Lung (tissue), 12 donors: ENCODE measurements around the gene USP9X. TPM values are rescaled to one million over a fixed set of nuclear protein-coding genes. Genes with fewer than 3 reads are reported as not detected.

ENCODE experiments used
- ATAC-seq: fragments of 200-7000 bp; cut with Tn5 transposase; one replicate; pipeline ENCODE4 v1.9.1; 2020; ENCODE audit warnings: moderate number of reproducible peaks; ENCODE audit not compliant: insufficient read depth, low FRiP score
- DNase-seq, 3 donors: peaks; one replicate each; pipeline ENCODE4 v3.0.0-alpha.2; 2013 to 2017
- H3K27ac ChIP-seq, 2 donors: one replicate each; pipeline ENCODE4 v1.5.1; 2013; ENCODE audit warnings: mild to moderate bottlenecking in 2 of 2, moderate library complexity in 2 of 2, control low read depth in 1 of 2, inconsistent platforms in 1 of 2, low read depth in 1 of 2, low read length in 1 of 2
- H3K27me3 ChIP-seq, 3 donors: one replicate each; pipeline ENCODE4 v1.5.1; 2013; ENCODE audit warnings: low read length in 2 of 3; ENCODE audit not compliant: control insufficient read depth in 3 of 3, insufficient read depth in 3 of 3
- H3K36me3 ChIP-seq, 4 donors: one replicate each; pipeline ENCODE4 v1.5.1; 2013; ENCODE audit warnings: low read length in 4 of 4, mild to moderate bottlenecking in 1 of 4, moderate library complexity in 1 of 4; ENCODE audit not compliant: control insufficient read depth in 4 of 4, insufficient read depth in 4 of 4
- H3K4me1 ChIP-seq, 5 donors: one replicate each; pipeline ENCODE4 v1.5.1; 2013; ENCODE audit warnings: low read length in 5 of 5, mild to moderate bottlenecking in 2 of 5, moderate library complexity in 1 of 5; ENCODE audit not compliant: control insufficient read depth in 5 of 5, insufficient read depth in 5 of 5
- H3K4me3 ChIP-seq: one replicate; pipeline ENCODE4 v1.5.1; 2013; ENCODE audit warnings: mild to moderate bottlenecking, control low read depth, moderate library complexity
- H3K9ac ChIP-seq, 2 donors: one replicate each; pipeline ENCODE4 v1.5.1; 2013; ENCODE audit warnings: low read length in 2 of 2, control low read depth in 1 of 2; ENCODE audit not compliant: insufficient read depth in 1 of 2
- H3K9me3 ChIP-seq, 4 donors: one replicate each; pipeline ENCODE4 v1.5.1; 2013; ENCODE audit warnings: low read length in 3 of 4, mild to moderate bottlenecking in 1 of 4, moderate library complexity in 1 of 4; ENCODE audit not compliant: control insufficient read depth in 4 of 4, insufficient read depth in 3 of 4
- WGBS, 2 donors: extraction: QIAGEN DNeasy Blood & Tissue Kit; methylation state at CpG; one replicate each; pipeline ENCODE4 v1.1.7; 2013; 5-methylcytosine and 5-hydroxymethylcytosine counted together
- polyA plus RNA-seq, 2 donors: library from polyadenylated mRNA; stranded (reverse); fragments of 200-250 nt; gene quantifications; one replicate each; pipeline ENCODE4 v1.2.1, GENCODE V29; 2013
- total RNA-seq, 2 donors: library from RNA; depleted of rRNA in 1 of 2; stranded (reverse); fragments of >200 nt in 1 of 2; gene quantifications; one replicate each; pipeline ENCODE4 v1.2.1, GENCODE V29; 2014 to 2021
- TF ChIP-seq, protein P1 (sequence below): IDR thresholded peaks from 2 replicates; pipeline ENCODE4 v1.5.1; 2012; ENCODE audit warnings: mild to moderate bottlenecking; ENCODE audit errors: control extremely low read depth, extremely low read depth
- donor health status: control.
- donor health status: control.
- donor health status: Bipolar disorder and iron deficiency.
- donor health status: healthy.
- donor health status: DM: yes; HTN: yes; CAD: no.

Gene USP9X
- total and polyA plus RNA-seq, 4 donors: 8.5 to 187 (median 43.0) TPM

DNA sequence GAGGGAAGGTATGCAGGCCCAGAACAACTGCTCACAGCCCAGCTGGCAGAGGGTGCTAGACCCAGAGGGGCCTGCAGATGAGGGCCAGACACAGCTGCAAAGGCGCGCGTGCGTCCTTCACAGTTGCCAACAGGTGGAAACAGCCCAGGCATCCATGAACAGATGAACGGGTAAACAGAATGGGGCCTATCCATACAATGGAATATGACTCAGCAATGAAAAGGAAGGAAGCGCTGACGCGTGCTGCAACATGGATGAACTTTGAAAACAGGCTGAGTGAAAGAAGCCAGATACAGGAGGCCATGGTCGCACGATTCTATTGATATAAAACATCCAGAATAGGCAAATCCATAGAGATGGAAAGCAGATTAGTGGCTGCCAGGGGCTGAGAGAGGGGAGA, 165.6 kb downstream of the USP9X start:
- 91 to 95% methylated on average over 10 of the region's 10 CpGs for WGBS, 2 donors
- no peaks in the 10 kb centered on the region for H3K36me3 ChIP-seq
- no peaks in the 10 kb centered on the region for H3K9me3 ChIP-seq
- no peak overlapping the region for H3K4me3 ChIP-seq
- ATAC-seq: no peak
- DNase-seq: no peak
- peaks cover 0 to 2% (median 0%) of the 10 kb centered on the region in 5 donors for H3K4me1 ChIP-seq
- peaks cover 0 to 20% (median 5%) of the 10 kb centered on the region in 3 donors for H3K27me3 ChIP-seq
- no peak overlapping the region for H3K9ac ChIP-seq
- TF ChIP-seq, protein P1, sequence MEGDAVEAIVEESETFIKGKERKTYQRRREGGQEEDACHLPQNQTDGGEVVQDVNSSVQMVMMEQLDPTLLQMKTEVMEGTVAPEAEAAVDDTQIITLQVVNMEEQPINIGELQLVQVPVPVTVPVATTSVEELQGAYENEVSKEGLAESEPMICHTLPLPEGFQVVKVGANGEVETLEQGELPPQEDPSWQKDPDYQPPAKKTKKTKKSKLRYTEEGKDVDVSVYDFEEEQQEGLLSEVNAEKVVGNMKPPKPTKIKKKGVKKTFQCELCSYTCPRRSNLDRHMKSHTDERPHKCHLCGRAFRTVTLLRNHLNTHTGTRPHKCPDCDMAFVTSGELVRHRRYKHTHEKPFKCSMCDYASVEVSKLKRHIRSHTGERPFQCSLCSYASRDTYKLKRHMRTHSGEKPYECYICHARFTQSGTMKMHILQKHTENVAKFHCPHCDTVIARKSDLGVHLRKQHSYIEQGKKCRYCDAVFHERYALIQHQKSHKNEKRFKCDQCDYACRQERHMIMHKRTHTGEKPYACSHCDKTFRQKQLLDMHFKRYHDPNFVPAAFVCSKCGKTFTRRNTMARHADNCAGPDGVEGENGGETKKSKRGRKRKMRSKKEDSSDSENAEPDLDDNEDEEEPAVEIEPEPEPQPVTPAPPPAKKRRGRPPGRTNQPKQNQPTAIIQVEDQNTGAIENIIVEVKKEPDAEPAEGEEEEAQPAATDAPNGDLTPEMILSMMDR: no peak
- no peak overlapping the region for H3K27ac ChIP-seq

DNA sequence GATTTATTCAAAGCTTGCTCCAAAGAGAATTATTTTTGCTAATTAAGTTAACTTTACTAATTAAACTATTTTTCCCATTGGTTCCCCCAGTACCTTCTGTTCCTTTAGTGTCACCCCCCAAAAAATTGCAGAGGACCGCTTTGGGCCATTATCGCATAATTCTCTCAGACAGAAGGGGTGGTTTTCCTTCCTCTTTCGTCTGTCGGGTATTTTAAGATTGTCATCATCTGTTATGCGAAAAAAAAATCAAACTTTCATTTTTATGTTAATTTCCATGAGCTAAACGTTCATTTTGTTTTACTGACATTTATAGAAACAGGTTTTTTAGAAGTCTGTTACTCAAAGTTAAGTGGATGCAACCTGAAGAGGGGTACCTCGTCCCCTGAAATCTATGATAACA, 172.6 kb downstream of the USP9X start:
- H3K9me3 ChIP-seq: peaks cover 0 to 3% (median 0%) of the 10 kb centered on the region in 4 donors
- H3K27me3 ChIP-seq: peaks cover 0 to 16% (median 3%) of the 10 kb centered on the region in 3 donors
- H3K27ac ChIP-seq: no peak overlapping the region
- H3K4me3 ChIP-seq: no peak overlapping the region
- ATAC-seq: no peak
- TF ChIP-seq, protein P1: no peak
- WGBS, 2 donors: 31 to 59% methylated on average over 7 of the region's 7 CpGs
- DNase-seq: no peak
- peaks cover 0 to 3% (median 0%) of the 10 kb centered on the region in 5 donors for H3K4me1 ChIP-seq
- H3K9ac ChIP-seq: no peak overlapping the region
- no peaks in the 10 kb centered on the region for H3K36me3 ChIP-seq

DNA sequence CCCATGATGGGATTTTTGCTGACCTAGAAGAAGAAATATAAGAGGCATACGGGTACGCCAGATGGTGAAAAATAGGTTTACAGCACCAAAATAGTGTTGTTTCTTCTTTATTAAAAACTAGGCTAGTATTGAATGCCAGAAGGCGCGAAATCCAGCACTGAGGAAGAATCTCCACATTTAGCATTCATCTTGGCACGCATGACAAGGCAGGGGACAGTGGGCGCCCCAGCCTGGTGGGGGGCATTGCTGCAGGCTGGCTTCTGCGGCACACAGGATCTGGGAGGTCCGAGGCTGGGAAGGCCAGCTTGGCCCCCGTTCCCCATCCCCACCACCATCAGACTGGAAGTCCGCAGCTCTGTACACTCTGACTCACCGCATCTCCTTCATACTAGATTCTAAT, 173.0 kb downstream of the USP9X start:
- Histone ChIP-seq H3K9ac (no peak overlapping the region), H3K27me3 (peaks cover 0 to 11% (median 3%) of the 10 kb centered on the region in 3 donors), H3K36me3 (no peaks in the 10 kb centered on the region), H3K27ac (no peak overlapping the region), H3K4me1 (peaks cover 0 to 3% (median 0%) of the 10 kb centered on the region in 5 donors), H3K9me3 (peaks cover 0 to 5% (median 0%) of the 10 kb centered on the region in 4 donors), H3K4me3 (no peak overlapping the region)
- 71 to 78% methylated on average over 8 to 11 of the region's 11 CpGs for WGBS, 2 donors
- DNase-seq (no peak), ATAC-seq (no peak)
- TF ChIP-seq, protein P1: no peak

DNA sequence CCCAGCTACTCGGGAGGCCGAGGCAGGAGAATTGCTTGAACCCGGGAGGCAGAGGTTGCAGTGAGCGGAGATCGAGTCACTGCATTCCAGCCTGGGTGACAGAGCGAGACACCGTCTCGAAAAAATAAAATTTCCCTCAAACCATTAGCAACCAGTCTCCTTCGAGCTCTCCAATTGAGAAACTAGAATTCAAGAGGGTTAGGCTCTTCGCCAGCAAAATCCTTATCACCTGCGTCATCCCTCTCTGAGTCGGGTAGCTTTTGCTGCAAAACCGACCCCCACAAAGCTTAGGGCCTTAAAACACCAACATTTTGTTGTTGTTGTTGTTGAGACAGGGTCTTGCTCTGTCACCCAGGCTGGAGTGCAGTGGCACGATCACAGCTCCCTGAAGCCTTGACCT, 173.6 kb downstream of the USP9X start:
- Histone ChIP-seq H3K9me3 (peaks cover 0 to 5% (median 0%) of the 10 kb centered on the region in 4 donors), H3K36me3 (no peaks in the 10 kb centered on the region), H3K4me3 (no peak overlapping the region), H3K9ac (no peak overlapping the region), H3K27me3 (peaks cover 0 to 7% (median 3%) of the 10 kb centered on the region in 3 donors), H3K27ac (no peak overlapping the region), H3K4me1 (peaks cover 0 to 3% (median 0%) of the 10 kb centered on the region in 5 donors)
- no peak for ATAC-seq
- TF ChIP-seq, protein P1: no peak
- no peak for DNase-seq
- WGBS, 2 donors: 82 to 90% methylated on average over 13 to 14 of the region's 14 CpGs
